B cell (primary cell): ENCODE data around the gene DAAM2. TPM values are rescaled to one million over a fixed set of nuclear protein-coding genes. Genes with fewer than 3 reads are reported as not detected.

Source experiments
- ATAC-seq: fragments of 200-7000 bp; cut with Tn5 transposase; one replicate; pipeline ENCODE4 v1.10.0; 2021; ENCODE audit warnings: low read depth, mild to moderate bottlenecking, moderate number of reproducible peaks, moderate library complexity
- CTCF ChIA-PET: fragments of 350-600 bp; sonication (Branson Sonifier 250); formaldehyde crosslinking; loops from one replicate; lab custom pipeline; 2021; ENCODE audit warnings: antibody characterized with exemption, inconsistent platforms; lab: Charles Lee
- POLR2A ChIA-PET: fragments of 350-600 bp; sonication (Branson Sonifier 250); formaldehyde crosslinking; loops from one replicate; lab custom pipeline; 2021; ENCODE audit warnings: antibody characterized with exemption; lab: Charles Lee
- DNase-seq: peaks from one replicate; pipeline ENCODE4 v3.0.0; 2013
- H2AFZ ChIP-seq: 2 replicates; pipeline ENCODE4 v1.6.1; 2012; ENCODE audit warnings: mild to moderate bottlenecking, low read depth, low read length; ENCODE audit not compliant: insufficient read depth, poor library complexity, severe bottlenecking
- H3K27ac ChIP-seq, 2 donors: 1 replicate in 1 of 2; 2 replicates in 1 of 2; pipeline ENCODE4 v1.5.1; 2012 to 2013; ENCODE audit warnings: low read length in 2 of 2, mild to moderate bottlenecking in 2 of 2, moderate library complexity in 1 of 2
- H3K27me3 ChIP-seq, 4 experiments: fragments of 200-600 bp in 1 of 4; sonication (generic) in 1 of 4; replicated peaks in 1 of 4; 1 replicate in 2 of 4; 2 replicates in 2 of 4; pipeline versions ENCODE4 v1.6.1 to v1.7.0; 2013 to 2016; ENCODE audit warnings: low read length in 3 of 4, mild to moderate bottlenecking in 2 of 4, mixed read lengths in 1 of 4, moderate library complexity in 1 of 4; ENCODE audit not compliant: insufficient read depth in 4 of 4, control insufficient read depth in 3 of 4; ENCODE audit errors: control extremely low read depth in 1 of 4
- H3K36me3 ChIP-seq, 2 experiments: replicated peaks in 1 of 2; 1 replicate in 1 of 2; 2 replicates in 1 of 2; pipeline versions ENCODE4 v1.6.1 to v1.7.1; 2013; ENCODE audit warnings: low read length in 1 of 2; ENCODE audit not compliant: insufficient read depth in 2 of 2, control insufficient read depth in 1 of 2; ENCODE audit errors: control extremely low read depth in 1 of 2, extremely low read depth in 1 of 2
- H3K4me1 ChIP-seq, 2 donors: fragments of 200-600 bp in 1 of 2; sonication (generic) in 1 of 2; 1 replicate in 1 of 2; 2 replicates in 1 of 2; pipeline versions ENCODE4 v1.5.1 to v1.6.1; 2013 to 2017; ENCODE audit warnings: low read length in 2 of 2; ENCODE audit not compliant: control insufficient read depth in 2 of 2, insufficient read depth in 2 of 2
- H3K4me2 ChIP-seq: replicated peaks from 2 replicates; pipeline ENCODE3; 2012; ENCODE audit warnings: mild to moderate bottlenecking, low read depth, low read length; ENCODE audit not compliant: poor library complexity, severe bottlenecking
- H3K4me3 ChIP-seq, 5 experiments: fragments of 200-600 bp in 1 of 5; sonication (generic) in 1 of 5; 1 replicate in 3 of 5; 2 replicates in 2 of 5; pipeline versions ENCODE4 v1.5.1 to v1.7.0; 2011 to 2016; ENCODE audit warnings: low read length in 4 of 5, mild to moderate bottlenecking in 4 of 5, low read depth in 2 of 5, control low read depth in 1 of 5, moderate library complexity in 1 of 5; ENCODE audit not compliant: insufficient read depth in 1 of 5; ENCODE audit errors: control extremely low read depth in 1 of 5, extremely low read depth in 1 of 5
- H3K79me2 ChIP-seq: fragments of 200-600 bp; sonication (generic); one replicate; pipeline ENCODE4 v1.6.0; 2016; ENCODE audit warnings: low read length; ENCODE audit not compliant: control insufficient read depth, insufficient read depth
- H3K9ac ChIP-seq: fragments of 200-600 bp; sonication (generic); 2 replicates; pipeline ENCODE4 v1.6.1; 2017; ENCODE audit warnings: mild to moderate bottlenecking, low read length, moderate library complexity
- H3K9me3 ChIP-seq, 3 donors: one replicate each; pipeline versions ENCODE4 v1.6.1 to v1.7.1; 2013; ENCODE audit warnings: low read length in 2 of 3; ENCODE audit not compliant: control insufficient read depth in 2 of 3, insufficient read depth in 1 of 3; ENCODE audit errors: control extremely low read depth in 1 of 3
- H4K20me1 ChIP-seq: 2 replicates; pipeline ENCODE4 v1.6.0; 2012; ENCODE audit warnings: mild to moderate bottlenecking, low read length; ENCODE audit not compliant: insufficient read depth, control insufficient read depth, poor library complexity, severe bottlenecking
- H3K27ac Mint-ChIP-seq: one replicate; pipeline ENCODE4 v1.8.0; 2021; ENCODE audit warnings: mixed read lengths
- H3K27me3 Mint-ChIP-seq: one replicate; pipeline ENCODE4 v1.8.0; 2021; ENCODE audit warnings: mixed read lengths
- H3K4me1 Mint-ChIP-seq: one replicate; pipeline ENCODE4 v1.8.0; 2021; ENCODE audit warnings: mixed read lengths
- H3K4me3 Mint-ChIP-seq: one replicate; pipeline ENCODE4 v1.8.0; 2021; ENCODE audit warnings: mixed read lengths
- H3K9me3 Mint-ChIP-seq: one replicate; pipeline ENCODE4 v1.8.0; 2022; ENCODE audit warnings: mixed read lengths; ENCODE audit not compliant: insufficient read depth
- CTCF ChIP-seq: fragments of 200-600 bp; IDR thresholded peaks from one replicate; pipeline ENCODE4 v1.8.0; 2022; ENCODE audit warnings: antibody characterized with exemption, mild to moderate bottlenecking
- EZH2 ChIP-seq: IDR thresholded peaks from 2 replicates; pipeline ENCODE4 v1.6.1; 2012; ENCODE audit warnings: borderline replicate concordance, low read depth, mild to moderate bottlenecking, moderate library complexity, low read length; ENCODE audit not compliant: insufficient read depth, poor library complexity, severe bottlenecking
- whole genome bisulfite sequencing: methylation state at CpG from one replicate; pipeline ENCODE4 v1.1.5; 2013; ENCODE audit warnings: missing lambda C conversion rate; ENCODE audit not compliant: insufficient coverage; 5-methylcytosine and 5-hydroxymethylcytosine counted together
- intact Hi-C: fragments of 100-400 bp; cut with micrococcal nuclease; formaldehyde crosslinking; loops from one replicate; pipeline ENCODE4 v1.10.0; 2022
- polyA plus RNA-seq: library from polyadenylated mRNA; depleted of rRNA; stranded (reverse); fragments of >200 nt; gene quantifications from 2 replicates; pipeline ENCODE4 v1.2.3, GENCODE V29; 2012
- total RNA-seq, 2 donors: library from RNA; stranded (reverse); fragments of 120-200 nt in 1 of 2; gene quantifications; 1 replicate in 1 of 2; 2 replicates in 1 of 2; pipeline versions ENCODE4 v1.2.3 to v1.2.4, GENCODE V29; 2013 to 2022

DAAM2 gene
- total and polyA plus RNA-seq, 2 donors (not counting 1 experiment from before 2014, with no cell fraction given): not detected

DNA sequence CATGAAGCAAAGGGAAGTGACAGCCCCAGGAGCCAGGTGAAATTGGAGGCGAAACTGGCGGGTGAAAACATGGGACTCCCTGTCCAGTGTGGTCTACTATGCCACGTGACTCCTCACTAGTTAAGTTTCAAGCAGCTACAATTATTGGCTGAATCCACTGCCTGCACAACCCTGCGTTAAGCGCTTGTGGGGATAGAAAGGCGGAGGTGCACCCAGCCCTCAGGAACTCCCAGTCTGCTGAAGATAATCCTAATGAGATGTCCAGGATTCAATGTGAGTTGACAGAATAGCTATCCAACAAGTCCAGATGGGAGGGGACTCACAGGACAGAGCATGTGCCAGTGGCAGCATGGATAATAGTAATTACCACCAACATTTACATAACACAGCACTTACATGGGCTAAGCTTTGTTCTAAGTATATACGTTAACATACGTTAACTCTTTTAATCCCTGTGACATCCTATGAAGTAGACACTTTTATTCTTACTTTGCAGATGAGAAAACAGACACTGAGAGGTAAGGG is 140.3 kb downstream of the DAAM2 start:
- H3K4me1 ChIP-seq: peaks cover 0 to 4% of the 10 kb centered on the region in 2 donors
- no peak overlapping the region for H3K27ac ChIP-seq
- peaks cover 0 to 22% (median 17%) of the 10 kb centered on the region in 4 experiments for H3K27me3 ChIP-seq
- H3K36me3 ChIP-seq: no peaks in the 10 kb centered on the region
- H3K9ac ChIP-seq: no peak overlapping the region
- Mint-ChIP-seq H3K27ac (no peak overlapping the region), H3K4me3 (no peak overlapping the region), H3K4me1 (peaks cover 5% of the 10 kb centered on the region), H3K9me3 (no peaks in the 10 kb centered on the region), H3K27me3 (peaks cover 38% of the 10 kb centered on the region)
- no peak for DNase-seq
- H2AFZ ChIP-seq: no peak overlapping the region
- no peaks in the 10 kb centered on the region for H3K79me2 ChIP-seq
- WGBS: 95% methylated on average over 4 of the region's 8 CpGs
- no peak for TF ChIP-seq CTCF
- TF ChIP-seq EZH2: no peak
- ATAC-seq: no peak
- no peaks in the 10 kb centered on the region for H4K20me1 ChIP-seq
- no peak overlapping the region for H3K4me2 ChIP-seq
- no peak overlapping the region for H3K4me3 ChIP-seq
- CTCF ChIA-PET: no interaction called here
- POLR2A ChIA-PET: no interaction called here
- peaks cover 0 to 10% (median 0%) of the 10 kb centered on the region in 3 donors for H3K9me3 ChIP-seq
- intact Hi-C loops: no loop called here

GRCh38 chr6:39933669-39934130 is 141.5 kb downstream of the DAAM2 start:
- H3K9me3 ChIP-seq: peaks cover 0 to 10% (median 0%) of the 10 kb centered on the region in 3 donors
- no peaks in the 10 kb centered on the region for H3K36me3 ChIP-seq
- Mint-ChIP-seq H3K27me3 (peaks cover 50% of the 10 kb centered on the region), H3K27ac (no peak overlapping the region), H3K4me3 (peak overlapping the region; percentile 76), H3K9me3 (no peaks in the 10 kb centered on the region), H3K4me1 (peaks cover 5% of the 10 kb centered on the region)
- H3K4me1 ChIP-seq: peaks cover 0 to 4% of the 10 kb centered on the region in 2 donors
- peak overlapping the region in 1 of 5 experiments; percentile 32 for H3K4me3 ChIP-seq
- no peak for DNase-seq
- no peaks in the 10 kb centered on the region for H4K20me1 ChIP-seq
- ATAC-seq: no peak
- H3K27me3 ChIP-seq: peaks cover 0 to 25% (median 20%) of the 10 kb centered on the region in 4 experiments
- no peaks in the 10 kb centered on the region for H3K79me2 ChIP-seq
- H3K9ac ChIP-seq: no peak overlapping the region
- ChIA-PET POLR2A (no interaction called here), CTCF (no interaction called here)
- WGBS: 34% methylated on average over 8 of the region's 9 CpGs
- intact Hi-C loops: no loop called here
- TF ChIP-seq EZH2 (no peak), CTCF (no peak)
- H2AFZ ChIP-seq: no peak overlapping the region
- no peak overlapping the region for H3K27ac ChIP-seq
- peak overlapping the region; percentile 53 for H3K4me2 ChIP-seq
